Kidney epithelial cell (primary cell): ENCODE data around the gene HOXD10. TPM values are rescaled to one million over a fixed set of nuclear protein-coding genes. Genes with fewer than 3 reads are reported as not detected.

ENCODE experiments used
- DNase-seq: peaks from one replicate; pipeline ENCODE4 v3.0.0-alpha.2; 2010; ENCODE audit warnings: low read depth
- H3K27me3 ChIP-seq: 2 replicates; pipeline ENCODE4 v1.6.0; 2011; ENCODE audit warnings: low read length; ENCODE audit not compliant: control insufficient read depth, insufficient read depth
- H3K36me3 ChIP-seq: 2 replicates; pipeline ENCODE4 v1.5.1; 2011; ENCODE audit warnings: low read length; ENCODE audit not compliant: control insufficient read depth, insufficient read depth
- H3K4me3 ChIP-seq: 2 replicates; pipeline ENCODE4 v1.5.1; 2011; ENCODE audit warnings: low read depth, mild to moderate bottlenecking, control low read depth, low read length
- CTCF ChIP-seq: IDR thresholded peaks from 2 replicates; pipeline ENCODE4 v1.5.1; 2011; ENCODE audit warnings: mild to moderate bottlenecking, moderate library complexity, low read length, control low read depth, inconsistent platforms; ENCODE audit not compliant: insufficient read depth, poor library complexity, severe bottlenecking
- total RNA-seq: library from RNA; depleted of rRNA; stranded (reverse); fragments of >200 nt; gene quantifications from 2 replicates; pipeline ENCODE4 v1.2.3, GENCODE V29; 2015

HOXD10 gene
- total RNA-seq, 1 donor from 2014 or later, result 5.6 TPM

DNA sequence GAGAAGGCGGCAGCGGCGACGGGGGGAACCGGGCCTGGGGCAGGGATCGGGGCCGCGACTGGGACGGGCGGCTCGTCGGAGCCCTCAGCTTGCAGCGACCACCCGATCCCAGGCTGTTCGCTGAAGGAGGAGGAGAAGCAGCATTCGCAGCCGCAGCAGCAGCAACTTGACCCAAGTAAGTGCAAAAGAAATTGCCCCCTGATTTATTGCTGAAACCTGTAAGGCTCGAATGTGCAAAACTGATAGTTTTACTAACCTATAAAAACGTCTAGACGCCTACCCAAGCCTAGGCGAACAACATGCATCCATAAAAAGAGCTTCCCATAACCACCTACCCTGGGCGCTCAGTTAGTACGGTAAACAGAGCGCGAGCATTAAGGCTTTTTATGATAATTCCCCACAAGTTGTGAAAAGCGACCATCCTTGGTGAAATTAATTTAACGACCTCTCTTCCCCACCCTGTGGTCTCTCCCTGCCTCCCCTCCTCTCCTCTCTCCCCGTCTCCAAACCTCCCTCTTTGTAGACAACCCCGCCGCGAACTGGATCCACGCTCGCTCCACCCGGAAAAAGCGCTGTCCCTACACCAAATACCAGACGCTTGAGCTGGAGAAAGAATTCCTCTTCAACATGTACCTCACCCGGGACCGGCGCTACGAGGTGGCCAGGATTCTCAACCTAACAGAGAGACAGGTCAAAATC lies 7.0 kb downstream of the HOXD10 start:
- H3K27me3 ChIP-seq, result no peaks in the 10 kb centered on the region

DNA sequence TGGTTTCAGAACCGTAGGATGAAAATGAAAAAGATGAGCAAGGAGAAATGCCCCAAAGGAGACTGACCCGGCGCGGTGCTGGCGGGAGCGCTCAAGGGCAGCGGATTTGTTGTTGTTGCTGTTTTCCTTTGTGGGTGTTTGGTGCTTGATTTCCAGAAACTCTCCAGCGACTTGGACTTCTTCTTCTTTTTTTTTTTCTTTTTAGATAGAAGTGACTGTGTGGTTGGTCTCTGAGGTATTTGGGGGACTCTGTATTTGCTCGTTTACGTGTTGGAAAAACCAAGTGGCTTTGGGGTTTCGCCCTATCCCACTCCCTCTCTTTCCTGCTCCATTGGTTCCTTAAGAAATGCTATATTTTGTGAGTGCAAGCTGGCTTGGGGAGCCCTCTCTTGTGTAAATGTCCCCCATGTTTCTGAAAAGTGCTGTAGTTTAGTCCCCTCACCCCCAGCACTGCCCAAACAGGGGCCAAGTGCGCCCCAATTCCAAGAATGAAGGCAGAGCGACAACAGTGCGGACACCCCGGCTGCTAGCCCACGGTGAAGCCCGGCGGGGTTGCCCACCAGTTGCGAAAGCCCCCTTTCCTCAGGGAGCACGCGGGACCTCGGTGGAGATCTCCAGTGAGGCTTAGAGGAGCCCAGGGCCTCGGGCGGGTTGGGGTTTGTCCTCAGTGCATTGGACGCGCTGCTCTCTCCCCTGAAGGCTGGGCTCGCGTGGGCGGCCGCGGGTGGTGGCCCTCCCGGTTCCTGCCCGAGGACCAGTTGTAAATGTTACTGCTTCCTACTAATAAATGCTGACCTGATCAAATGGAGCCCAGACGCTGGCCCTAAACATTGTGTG lies 7.8 kb downstream of the HOXD10 start:
- no peak for TF ChIP-seq CTCF
- Histone ChIP-seq H3K36me3 (no peaks in the 10 kb centered on the region), H3K4me3 (peak overlapping the region; percentile 59), H3K27me3 (no peaks in the 10 kb centered on the region)
- DNase-seq, result no peak

More for the DNA sequence above, 7.0 kb downstream of the HOXD10 start:
- H3K36me3 ChIP-seq, result no peaks in the 10 kb centered on the region
- H3K4me3 ChIP-seq, result peak overlapping the region; percentile 59
- DNase-seq, result no peak
- TF ChIP-seq CTCF, result no peak

DNA sequence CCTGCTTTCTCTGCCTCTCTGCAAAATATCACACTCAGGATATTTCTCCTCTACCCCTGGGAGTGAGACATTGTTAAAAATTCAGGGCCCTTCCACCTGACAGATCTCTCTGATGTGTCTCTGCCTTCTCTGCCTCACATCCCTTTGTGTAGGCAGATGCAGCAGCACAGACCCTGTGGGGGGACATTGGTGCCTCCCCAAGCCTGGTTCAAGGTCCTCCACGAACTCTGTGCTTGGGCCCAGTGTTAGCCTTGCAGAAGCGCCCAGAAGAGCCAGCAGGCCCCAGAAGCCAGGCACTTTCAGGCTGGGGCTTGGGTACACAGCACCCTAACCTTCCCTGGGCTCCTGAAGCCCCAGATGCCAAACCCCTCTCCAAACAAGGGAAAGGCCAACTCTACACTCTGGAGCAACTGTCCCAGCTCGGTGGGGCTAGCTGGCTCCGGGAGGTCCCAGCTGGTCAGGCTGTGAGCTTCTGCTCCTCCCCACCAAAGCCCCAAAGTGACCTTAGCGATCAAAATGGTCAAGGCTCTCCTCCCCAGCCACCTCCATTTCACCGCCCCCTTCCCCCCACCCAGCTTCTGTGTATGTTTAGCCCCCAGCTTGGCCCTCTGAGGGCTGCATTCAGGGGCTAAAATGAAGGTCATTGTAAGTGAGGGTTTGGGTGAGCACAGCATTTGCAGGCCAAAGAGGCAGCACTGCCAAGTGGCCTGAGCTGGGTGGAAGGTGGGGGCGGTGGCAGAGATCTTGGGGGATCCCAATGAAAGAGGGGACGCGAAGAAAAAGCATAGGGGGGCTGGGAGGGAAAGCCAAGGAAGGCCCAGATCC lies 8.6 kb downstream of the HOXD10 start:
- TF ChIP-seq CTCF, result no peak
- Histone ChIP-seq H3K4me3 (peak overlapping the region; percentile 59), H3K36me3 (no peaks in the 10 kb centered on the region), H3K27me3 (no peaks in the 10 kb centered on the region)
- no peak for DNase-seq

DNA sequence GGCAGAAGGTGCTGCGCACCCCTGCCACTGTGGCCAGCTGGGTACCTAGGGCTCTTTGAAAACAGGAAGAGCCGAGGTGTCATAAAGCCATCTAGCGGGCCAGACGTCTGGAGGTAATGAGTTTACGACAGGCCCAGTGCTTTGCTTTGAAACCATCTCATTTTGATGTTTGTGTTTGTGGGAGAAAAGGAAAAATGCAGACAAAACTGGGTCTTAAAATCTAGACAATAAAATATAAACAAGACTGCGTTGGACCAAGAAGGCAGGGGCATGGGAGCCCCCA lies 9.1 kb downstream of the HOXD10 start:
- Histone ChIP-seq H3K27me3 (no peaks in the 10 kb centered on the region), H3K36me3 (no peaks in the 10 kb centered on the region), H3K4me3 (no peak overlapping the region)
- no peak for DNase-seq
- no peak for TF ChIP-seq CTCF

GRCh38 chr2:176126929-176127773 lies 10.6 kb downstream of the HOXD10 start:
- peak; percentile 66 for TF ChIP-seq CTCF
- H3K4me3 ChIP-seq, result peak overlapping the region; percentile 67
- no peaks in the 10 kb centered on the region for H3K27me3 ChIP-seq
- no peaks in the 10 kb centered on the region for H3K36me3 ChIP-seq
- DNase-seq, result no peak
